Heart left ventricle (tissue), 16 donors: ENCODE data around the gene NAIF1. TPM values are rescaled to one million over a fixed set of nuclear protein-coding genes. Genes with fewer than 3 reads are reported as not detected.
"Not testable (repeated sequence)": the region's sequence is repeated elsewhere in the genome, so short reads cannot be mapped to it uniquely, and the experiment has no call there.

ENCODE experiments used
- ATAC-seq, 4 donors: fragments of 200-7000 bp; cut with Tn5 transposase; one replicate each; pipeline ENCODE4 v1.9.1; 2020 to 2022; ENCODE audit warnings: moderate library complexity in 4 of 4, mild to moderate bottlenecking in 3 of 4, moderate number of reproducible peaks in 1 of 4
- DNase-seq, 5 donors: peaks; one replicate each; pipeline ENCODE4 v3.0.0-alpha.2; 2020
- H3K27ac ChIP-seq, 12 donors: fragments of 200-600 bp; sonication (generic) in 4 of 12; one replicate each; pipeline versions ENCODE4 v1.5.0 to v1.8.0; 2016 to 2022; ENCODE audit warnings: mild to moderate bottlenecking in 2 of 12
- H3K27me3 ChIP-seq, 9 donors: fragments of 200-600 bp; sonication (generic) in 2 of 9; one replicate each; pipeline versions ENCODE4 v1.5.1 to v1.8.0; 2016 to 2022; ENCODE audit warnings: mild to moderate bottlenecking in 3 of 9
- H3K36me3 ChIP-seq, 9 donors: fragments of 200-600 bp; sonication (generic) in 2 of 9; one replicate each; pipeline versions ENCODE4 v1.5.0 to v1.8.0; 2018 to 2022; ENCODE audit warnings: mild to moderate bottlenecking in 2 of 9
- H3K4me1 ChIP-seq, 12 donors: fragments of 200-600 bp; sonication (generic) in 4 of 12; one replicate each; pipeline versions ENCODE4 v1.5.0 to v1.8.0; 2016 to 2022; ENCODE audit warnings: mild to moderate bottlenecking in 3 of 12
- H3K4me3 ChIP-seq, 12 donors: fragments of 200-600 bp; sonication (generic) in 4 of 12; one replicate each; pipeline versions ENCODE4 v1.5.0 to v1.8.0; 2017 to 2022; ENCODE audit warnings: mild to moderate bottlenecking in 9 of 12, moderate library complexity in 4 of 12
- H3K9me3 ChIP-seq, 12 donors: fragments of 200-600 bp; sonication (generic) in 4 of 12; one replicate each; pipeline versions ENCODE4 v1.5.0 to v1.8.0; 2016 to 2022; ENCODE audit warnings: mild to moderate bottlenecking in 1 of 12
- POLR2A ChIP-seq, 2 donors: fragments of 450-650 bp; IDR thresholded peaks; one replicate each; pipeline ENCODE4 v1.6.1; 2017; ENCODE audit warnings: antibody characterized with exemption in 2 of 2, mild to moderate bottlenecking in 2 of 2, moderate library complexity in 2 of 2
- WGBS, 4 donors: extraction: QIAGEN DNeasy Blood & Tissue Kit in 2 of 4; methylation state at CpG; one replicate each; pipeline versions ENCODE4 v1.1.5 to v1.1.7; 2013 to 2018; 5-methylcytosine and 5-hydroxymethylcytosine counted together
- intact Hi-C, 10 donors: fragments of 100-400 bp; cut with DNase I; formaldehyde crosslinking; loops; one replicate each; pipeline versions ENCODE4 v1.11.1 to v1.14.2; 2022
- polyA plus RNA-seq, 2 donors: library from polyadenylated mRNA; stranded (reverse); fragments of 200-250 nt; gene quantifications; one replicate each; pipeline ENCODE4 v1.2.3, GENCODE V29; 2013
- total RNA-seq, 9 donors: library from RNA; depleted of rRNA in 2 of 9; stranded (reverse); fragments of >200 nt in 2 of 9; fragmentation: NEBNext Ultra II Directional in 3 of 9; extraction: Animal tissue kit (Norgen Biotek cat#: 25700) in 3 of 9; gene quantifications; one replicate each; pipeline versions ENCODE4 v1.1.0 to v1.2.4, GENCODE V29; 2016 to 2023
- TF ChIP-seq, protein P1 (sequence below), 12 donors: fragments of 200-600 bp; sonication (generic) in 4 of 12; IDR thresholded peaks; one replicate each; pipeline versions ENCODE4 v1.5.0 to v1.8.0; 2018 to 2022; ENCODE audit warnings: antibody characterized with exemption in 12 of 12, mild to moderate bottlenecking in 5 of 12
- donor health status: ischemic (EF 13 %, LVEDD 7.1; RV severe dilation, severe dysfunction).
- donor health status: healthy with polysubstance abuse.
- donor health status: DM: no; HTN: yes; CAD: no.
- donor health status: DM: no; HTN: no; CAD: no.
- donor health status: ischemic (EF 25% LVEDD 6.9; RV normal size, moderate dysfunction).
- donor health status: ischemic (EF 25% LVEDD 5.7; RV mildly dilated, moderate dysfunction).
- donor health status: healthy.
- donor health status: DM: yes; HTN: yes; CAD: no.
- donor health status: ischemic (EF 35%, LVEDD 5.7; RV mildly dilated, moderate dysfunction).
- donor health status: nonischemic (EF 11% LVEDD 7.7; RV severe dilation, severe dysfunction).
- donor health status: DM: yes; HTN: yes; CAD: no.
- donor health status: PGD.
- donor health status: ischemic (EF 29% LVEDD 5.4; RV normal size, mild dysfunction).
- donor health status: nonischemic (EF 23%, LVEDD 6.1; RV moderate dilation, normal function).

NAIF1 gene
- total and polyA plus RNA-seq, 11 donors, result 3.5 to 8.9 (median 6.5) TPM

DNA sequence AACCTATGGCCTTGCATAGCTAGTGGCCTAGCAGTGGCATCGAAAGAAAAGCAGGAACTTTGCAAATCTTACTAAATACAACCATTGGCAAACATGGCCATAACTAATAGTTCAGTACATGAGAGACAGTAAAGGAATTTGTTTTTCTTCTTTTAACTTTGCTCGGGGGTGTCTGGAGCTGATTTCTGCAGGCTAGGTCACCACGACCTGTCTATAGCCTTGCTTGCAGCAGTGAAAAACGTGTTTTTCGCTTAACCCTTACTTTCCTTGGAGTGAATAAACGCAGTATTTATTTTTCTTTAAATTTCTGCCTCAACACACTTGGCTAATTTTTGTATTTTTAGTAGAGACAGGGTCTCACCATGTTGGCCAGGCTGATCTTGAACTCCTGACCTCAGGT, 19.9 kb downstream of the NAIF1 start:
- intact Hi-C loops, result no loop called here
- Histone ChIP-seq H3K4me3 (no peak overlapping the region), H3K27me3 (no peaks in the 10 kb centered on the region), H3K27ac (no peak overlapping the region), H3K9me3 (no peaks in the 10 kb centered on the region), H3K4me1 (no peaks in the 10 kb centered on the region), H3K36me3 (no peaks in the 10 kb centered on the region)
- no peak for ATAC-seq
- DNase-seq, result no peak
- 90 to 92% (median 90%) methylated on average over 6 of the region's 6 CpGs for WGBS, 4 donors
- TF ChIP-seq, protein P1, sequence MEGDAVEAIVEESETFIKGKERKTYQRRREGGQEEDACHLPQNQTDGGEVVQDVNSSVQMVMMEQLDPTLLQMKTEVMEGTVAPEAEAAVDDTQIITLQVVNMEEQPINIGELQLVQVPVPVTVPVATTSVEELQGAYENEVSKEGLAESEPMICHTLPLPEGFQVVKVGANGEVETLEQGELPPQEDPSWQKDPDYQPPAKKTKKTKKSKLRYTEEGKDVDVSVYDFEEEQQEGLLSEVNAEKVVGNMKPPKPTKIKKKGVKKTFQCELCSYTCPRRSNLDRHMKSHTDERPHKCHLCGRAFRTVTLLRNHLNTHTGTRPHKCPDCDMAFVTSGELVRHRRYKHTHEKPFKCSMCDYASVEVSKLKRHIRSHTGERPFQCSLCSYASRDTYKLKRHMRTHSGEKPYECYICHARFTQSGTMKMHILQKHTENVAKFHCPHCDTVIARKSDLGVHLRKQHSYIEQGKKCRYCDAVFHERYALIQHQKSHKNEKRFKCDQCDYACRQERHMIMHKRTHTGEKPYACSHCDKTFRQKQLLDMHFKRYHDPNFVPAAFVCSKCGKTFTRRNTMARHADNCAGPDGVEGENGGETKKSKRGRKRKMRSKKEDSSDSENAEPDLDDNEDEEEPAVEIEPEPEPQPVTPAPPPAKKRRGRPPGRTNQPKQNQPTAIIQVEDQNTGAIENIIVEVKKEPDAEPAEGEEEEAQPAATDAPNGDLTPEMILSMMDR (IDR thresholded peaks at IDR 0.05), result no peak
- TF ChIP-seq POLR2A (IDR thresholded peaks at IDR 0.05), result no peak

DNA sequence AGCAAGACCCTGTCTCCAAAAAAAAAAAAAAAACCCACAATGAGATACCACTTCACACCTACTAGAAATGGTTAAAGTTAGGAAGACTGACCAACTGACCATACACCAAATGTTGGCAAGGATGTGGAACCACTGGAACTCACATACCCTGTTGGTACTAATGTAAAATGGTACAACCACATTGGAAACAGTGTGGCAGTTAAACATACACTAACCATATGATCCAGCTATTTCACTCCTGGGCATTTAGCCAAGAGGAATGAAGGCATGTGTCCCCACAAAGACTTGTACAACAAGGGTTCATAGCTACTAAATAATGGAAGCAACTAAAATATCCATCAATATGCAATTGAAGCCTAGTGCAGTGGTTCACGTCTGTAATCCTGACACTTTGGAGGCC, 21.3 kb downstream of the NAIF1 start:
- DNase-seq (no peak), ATAC-seq (no peak)
- intact Hi-C loops, result no loop called here
- no peaks in the 10 kb centered on the region for H3K27me3 ChIP-seq
- H3K9me3 ChIP-seq, result no peaks in the 10 kb centered on the region
- no peak overlapping the region for H3K4me3 ChIP-seq
- no peaks in the 10 kb centered on the region for H3K4me1 ChIP-seq
- no peaks in the 10 kb centered on the region for H3K36me3 ChIP-seq
- TF ChIP-seq POLR2A (IDR thresholded peaks at IDR 0.05), result no peak
- TF ChIP-seq, protein P1 (IDR thresholded peaks at IDR 0.05), result no peak
- no peak overlapping the region for H3K27ac ChIP-seq
- WGBS, 4 donors, result 74 to 85% (median 81%) methylated on average over 1 of the region's 1 CpG

DNA sequence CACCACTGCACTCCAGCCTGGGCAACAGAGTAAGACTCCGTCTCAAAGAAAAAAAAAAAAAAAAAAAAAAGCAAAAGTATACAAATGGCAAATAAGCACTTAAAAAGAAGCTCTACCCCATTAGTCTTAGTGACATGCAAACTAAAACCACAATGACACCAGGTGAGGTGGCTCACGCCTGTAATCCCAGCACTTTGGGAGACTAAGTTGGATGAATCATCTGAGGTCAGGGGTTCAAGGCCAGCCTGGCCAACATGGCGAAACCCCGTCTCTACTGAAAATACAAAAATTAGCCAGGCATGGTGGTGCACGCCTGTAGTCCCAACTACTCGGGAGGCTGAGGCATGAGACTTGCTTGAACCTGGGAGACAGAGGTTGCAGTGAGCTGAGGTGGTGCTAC, 21.7 kb downstream of the NAIF1 start:
- H3K4me1 ChIP-seq, H3K36me3 ChIP-seq, H3K27ac ChIP-seq, H3K4me3 ChIP-seq, ATAC-seq, intact Hi-C loops, H3K9me3 ChIP-seq, DNase-seq, H3K27me3 ChIP-seq: not testable (repeated sequence)
- 90 to 96% (median 93%) methylated on average over 6 of the region's 6 CpGs for WGBS, 4 donors

DNA sequence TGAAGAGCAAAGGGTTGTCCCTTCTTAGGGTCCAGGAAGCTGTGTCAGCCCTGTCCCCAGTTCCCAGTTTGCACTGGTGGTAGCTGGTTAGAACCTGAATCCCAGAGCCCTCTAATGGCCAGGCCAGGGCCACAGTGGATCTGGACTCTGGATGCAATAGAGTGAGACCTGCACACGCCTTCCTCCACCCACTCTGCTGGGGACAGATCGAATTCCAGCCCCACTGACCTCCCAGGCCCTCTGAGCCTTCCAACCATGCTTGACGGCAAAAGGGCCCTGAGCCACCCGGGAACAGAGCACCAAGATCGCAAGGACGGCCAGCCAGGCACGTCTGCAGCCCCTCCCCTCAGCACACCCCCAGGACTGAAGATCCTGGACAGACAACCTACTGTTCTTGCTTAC, 23.7 kb downstream of the NAIF1 start:
- no peaks in the 10 kb centered on the region for H3K36me3 ChIP-seq
- no peak for TF ChIP-seq POLR2A (IDR thresholded peaks at IDR 0.05)
- TF ChIP-seq, protein P1 (IDR thresholded peaks at IDR 0.05), result no peak
- H3K4me3 ChIP-seq, result no peak overlapping the region
- DNase-seq (no peak), ATAC-seq (peak in 1 of 4 donors; percentile 24)
- no peak overlapping the region for H3K27ac ChIP-seq
- 48 to 65% (median 58%) methylated on average over 5 to 7 of the region's 7 CpGs for WGBS, 4 donors
- no peaks in the 10 kb centered on the region for H3K27me3 ChIP-seq
- intact Hi-C loops, result no loop called here
- H3K9me3 ChIP-seq, result no peaks in the 10 kb centered on the region
- no peaks in the 10 kb centered on the region for H3K4me1 ChIP-seq

DNA sequence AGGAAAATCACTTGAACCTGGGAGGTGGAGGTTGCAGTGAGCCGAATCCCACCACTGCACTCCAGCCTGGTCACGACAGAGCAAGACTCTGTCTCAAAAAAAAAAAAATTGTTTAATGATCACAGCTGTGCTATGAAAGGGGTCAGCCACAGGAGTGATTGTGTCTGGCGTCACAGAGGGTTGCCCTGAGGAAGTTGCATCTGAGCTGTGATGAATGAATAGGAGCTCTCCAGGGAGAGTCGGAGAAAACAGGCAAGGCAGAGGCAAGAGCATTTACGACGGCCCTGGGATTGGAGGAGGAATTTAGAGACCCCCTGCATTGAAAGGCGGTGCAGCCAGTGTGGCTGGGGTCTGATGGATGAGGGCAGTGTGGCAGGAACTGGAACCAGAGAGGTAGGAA, 25.1 kb downstream of the NAIF1 start:
- Histone ChIP-seq H3K27me3 (no peaks in the 10 kb centered on the region), H3K9me3 (no peaks in the 10 kb centered on the region), H3K4me3 (no peak overlapping the region), H3K36me3 (no peaks in the 10 kb centered on the region), H3K27ac (no peak overlapping the region), H3K4me1 (no peaks in the 10 kb centered on the region)
- intact Hi-C loops, result no loop called here
- DNase-seq (no peak), ATAC-seq (no peak)
- WGBS, 4 donors, result 77 to 80% (median 78%) methylated on average over 7 of the region's 7 CpGs
- TF ChIP-seq, protein P1 (IDR thresholded peaks at IDR 0.05), result no peak
- TF ChIP-seq POLR2A (IDR thresholded peaks at IDR 0.05), result no peak

DNA sequence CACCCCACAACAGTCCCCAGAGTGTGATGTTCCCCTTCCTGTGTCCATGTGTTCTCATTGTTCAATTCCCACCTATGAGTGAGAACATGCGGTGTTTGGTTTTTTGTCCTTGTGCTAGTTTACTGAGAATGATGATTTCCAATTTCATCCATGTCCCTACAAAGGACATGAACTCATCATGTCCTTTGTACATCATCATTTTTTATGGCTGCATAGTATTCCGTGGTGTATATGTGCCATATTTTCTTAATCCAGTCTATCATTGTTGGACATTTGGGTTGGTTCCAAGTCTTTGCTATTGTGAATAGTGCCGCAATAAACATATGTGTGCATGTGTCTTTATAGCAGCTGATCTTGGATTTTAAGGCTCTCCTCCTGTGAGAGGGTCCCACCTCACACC, 26.3 kb downstream of the NAIF1 start:
- H3K4me1 ChIP-seq, H3K4me3 ChIP-seq, DNase-seq, ATAC-seq, H3K27ac ChIP-seq, intact Hi-C loops, H3K9me3 ChIP-seq, H3K27me3 ChIP-seq, H3K36me3 ChIP-seq: not testable (repeated sequence)
- 70 to 93% (median 84%) methylated on average over 2 to 3 of the region's 3 CpGs for WGBS, 4 donors

DNA sequence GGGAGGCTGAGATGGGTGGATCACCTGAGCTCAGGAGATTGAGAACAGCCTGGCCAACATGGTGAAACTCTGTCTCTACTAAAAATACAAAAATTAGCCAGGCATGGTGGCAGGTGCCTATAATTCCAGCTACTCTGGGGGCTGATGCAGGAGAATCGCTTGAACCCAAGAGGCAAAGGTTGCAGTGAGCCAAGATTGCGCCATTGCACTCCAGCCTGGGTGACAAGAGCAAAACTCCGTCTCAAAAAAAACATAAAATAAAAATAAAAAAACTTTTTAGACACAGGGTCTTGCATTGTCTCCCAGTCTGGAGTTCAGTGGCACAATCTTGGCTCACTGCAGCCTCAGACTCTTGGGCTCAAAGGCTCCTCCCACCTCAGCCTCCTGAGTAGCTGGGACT, 30.6 kb downstream of the NAIF1 start:
- H3K4me1 ChIP-seq, result peaks cover 0 to 13% (median 2%) of the 10 kb centered on the region in 12 donors
- DNase-seq, H3K9me3 ChIP-seq, H3K27me3 ChIP-seq, ATAC-seq, H3K4me3 ChIP-seq, H3K36me3 ChIP-seq, intact Hi-C loops, H3K27ac ChIP-seq: not testable (repeated sequence)
- WGBS, 4 donors, result 69 to 92% (median 80%) methylated on average over 3 of the region's 3 CpGs
